ENCODE results near the gene IGF2BP3. TPM values are rescaled to one million over a fixed set of nuclear protein-coding genes. Genes with fewer than 3 reads are reported as not detected.
A peak's percentile ranks its signal among the peaks of the same experiment; 100 is the strongest.
"Not testable (repeated sequence)": the region's sequence is repeated elsewhere in the genome, so short reads cannot be mapped to it uniquely, and the experiment has no call there.

The IGF2BP3 gene
- total RNA-seq = under 1 TPM; 0.39 to 0.56 TPM

DNA sequence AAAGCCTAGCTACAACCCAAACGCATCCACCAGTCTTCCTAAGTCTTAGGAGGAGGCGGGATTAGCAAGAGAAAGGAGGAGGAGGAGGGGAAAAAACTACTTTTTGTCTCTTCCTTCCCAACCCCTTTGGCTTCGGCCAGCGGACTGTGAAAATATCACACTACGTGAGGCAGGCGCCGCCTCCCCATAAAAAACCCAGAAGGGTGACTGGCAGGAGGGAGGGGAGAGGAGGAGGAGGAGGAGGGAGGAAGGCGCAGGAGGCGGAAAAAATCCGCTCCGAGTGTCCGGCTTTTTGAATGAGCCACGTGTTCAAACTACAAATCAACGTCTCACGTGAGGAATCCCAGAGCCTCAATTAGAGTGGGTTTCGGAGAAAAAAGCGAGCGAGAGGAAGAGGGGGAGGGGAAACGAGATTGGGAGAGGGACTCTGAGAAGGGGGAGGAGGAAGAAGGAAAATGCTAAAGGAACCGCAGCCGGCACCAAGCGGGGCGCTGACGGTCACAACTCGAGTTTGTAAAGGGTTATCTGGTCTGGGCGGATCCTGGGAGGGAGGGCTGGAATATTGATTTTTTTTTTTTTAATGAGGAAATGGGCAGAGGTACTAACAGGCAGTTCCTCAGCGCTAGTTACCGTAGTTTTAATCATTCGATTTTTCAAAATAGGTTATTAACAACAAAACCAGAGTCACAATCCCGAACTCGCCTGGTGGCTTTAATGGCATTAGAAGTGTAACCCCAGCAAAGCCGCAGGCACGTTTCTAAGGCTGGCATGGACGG, at the start of gene IGF2BP3:
Gene IGF2BP3, minus strand, starts transcription at position 162 of the 776 bp plus-strand sequence. CDS start 381 bp downstream, outside the sequence.
- peak in 1 of 2 donors; percentile 19 for DNase-seq (ENCODE audit: low spot score in 2 of 2)
- H3K9me3 Mint-ChIP-seq = peaks cover 0 to 6% of the 10 kb centered on the region in 2 donors
- no peak within 1 kb of the TSS for H3K27ac Mint-ChIP-seq
- H3K36me3 Mint-ChIP-seq = peaks cover 4 to 35% of the 10 kb centered on the region in 2 donors
- ATAC-seq = peak in 1 of 2 donors; percentile 26

DNA sequence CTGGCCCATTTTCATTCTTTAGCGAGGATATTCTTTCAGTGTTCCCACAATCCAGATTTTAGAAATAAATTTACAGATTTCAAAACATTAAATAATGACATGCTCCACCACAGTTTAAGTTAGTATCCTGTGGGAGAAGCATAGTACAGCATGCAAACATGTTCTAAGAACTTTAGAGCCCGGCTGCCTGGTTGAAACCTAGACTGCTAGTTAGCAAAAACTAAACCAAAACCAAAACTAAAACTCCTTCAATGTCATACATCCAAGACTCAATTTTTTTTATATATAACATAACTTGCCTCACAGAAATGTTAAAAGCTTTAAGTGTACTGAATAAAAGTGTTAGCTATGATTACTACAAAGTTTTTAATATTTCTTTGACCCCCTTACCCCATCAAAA, 44.5 kb upstream of the IGF2BP3 start:
- Mint-ChIP-seq H3K27ac (peak overlapping the region; percentile 66 to 96), H3K36me3 (peaks cover 20 to 56% of the 10 kb centered on the region in 2 donors), H3K9me3 (peaks cover 0 to 5% of the 10 kb centered on the region in 2 donors)
- DNase-seq (ENCODE audit: low spot score in 2 of 2) = no peak
- ATAC-seq = peak; percentile 43 to 71

DNA sequence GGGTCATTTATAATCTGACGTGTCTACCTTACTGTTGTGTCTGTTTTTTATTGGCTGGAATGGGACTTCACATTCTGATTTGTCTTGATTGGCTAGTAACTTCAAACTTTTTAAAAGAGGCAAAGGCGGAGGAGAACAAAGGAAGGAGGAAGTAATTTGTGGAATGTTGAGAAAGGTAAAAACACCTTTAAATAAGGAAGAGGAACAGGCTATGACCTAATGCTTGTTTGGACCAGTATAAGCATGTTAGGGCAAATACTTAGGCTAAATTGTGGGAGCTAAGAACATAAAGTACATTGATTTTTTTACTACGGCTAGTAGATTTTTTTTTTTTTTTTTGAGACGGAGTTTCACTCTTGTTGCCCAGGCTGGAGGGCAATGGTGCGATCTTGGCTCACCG, 43.5 kb upstream of the IGF2BP3 start:
- DNase-seq (ENCODE audit: low spot score in 2 of 2); H3K9me3 Mint-ChIP-seq; ATAC-seq: not testable (repeated sequence)
- peak overlapping the region; percentile 80 to 85 for H3K27ac Mint-ChIP-seq
- H3K36me3 Mint-ChIP-seq = peaks cover 19 to 54% of the 10 kb centered on the region in 2 donors

DNA sequence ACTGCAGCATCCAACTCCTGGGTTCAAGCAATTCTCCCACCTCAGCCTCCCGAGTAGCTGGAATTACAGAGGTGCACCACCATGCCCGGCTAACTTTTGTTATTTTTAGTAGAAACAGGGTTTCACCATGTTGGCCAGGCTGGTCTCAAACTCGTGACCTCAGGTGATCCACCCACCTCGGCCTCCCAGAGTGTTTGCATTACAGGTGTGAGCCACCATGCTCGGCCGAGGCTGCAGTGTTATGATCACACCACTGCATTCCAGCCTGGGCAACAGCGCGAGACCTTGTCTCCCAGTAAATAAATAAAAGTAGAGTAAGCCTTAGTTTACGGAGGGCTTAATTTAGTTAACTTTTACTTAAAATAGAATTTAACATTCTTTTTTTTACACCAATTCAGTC, 23.7 kb upstream of the IGF2BP3 start:
- Mint-ChIP-seq H3K27ac (no peak overlapping the region), H3K36me3 (peaks cover 0 to 9% of the 10 kb centered on the region in 2 donors), H3K9me3 (no peaks in the 10 kb centered on the region)
- DNase-seq (ENCODE audit: low spot score in 2 of 2) = no peak
- ATAC-seq = no peak

DNA sequence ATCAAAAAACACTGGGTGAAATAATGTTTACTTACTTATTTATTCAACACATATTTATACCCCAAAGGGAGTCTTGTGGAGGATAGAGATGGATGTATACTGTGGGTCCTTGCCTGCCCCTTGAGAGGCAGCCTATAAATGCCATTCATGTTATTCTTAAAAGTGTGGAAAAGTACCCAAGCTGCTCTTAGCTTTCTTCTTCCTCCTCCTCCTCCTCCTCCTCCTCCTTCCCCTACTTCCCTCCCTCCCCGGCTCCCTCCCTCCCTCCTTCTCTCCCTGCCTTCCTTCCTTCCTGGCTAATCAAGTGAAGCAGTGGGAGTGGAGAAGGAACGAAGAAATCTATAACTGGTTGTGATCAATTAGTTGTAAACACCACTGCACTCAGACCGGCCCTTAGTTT, 21.2 kb upstream of the IGF2BP3 start:
- ATAC-seq (no peak), DNase-seq (ENCODE audit: low spot score in 2 of 2) (no peak)
- peak overlapping the region in 1 of 2 donors; percentile 91 for H3K27ac Mint-ChIP-seq
- H3K9me3 Mint-ChIP-seq = no peaks in the 10 kb centered on the region
- no peaks in the 10 kb centered on the region for H3K36me3 Mint-ChIP-seq

DNA sequence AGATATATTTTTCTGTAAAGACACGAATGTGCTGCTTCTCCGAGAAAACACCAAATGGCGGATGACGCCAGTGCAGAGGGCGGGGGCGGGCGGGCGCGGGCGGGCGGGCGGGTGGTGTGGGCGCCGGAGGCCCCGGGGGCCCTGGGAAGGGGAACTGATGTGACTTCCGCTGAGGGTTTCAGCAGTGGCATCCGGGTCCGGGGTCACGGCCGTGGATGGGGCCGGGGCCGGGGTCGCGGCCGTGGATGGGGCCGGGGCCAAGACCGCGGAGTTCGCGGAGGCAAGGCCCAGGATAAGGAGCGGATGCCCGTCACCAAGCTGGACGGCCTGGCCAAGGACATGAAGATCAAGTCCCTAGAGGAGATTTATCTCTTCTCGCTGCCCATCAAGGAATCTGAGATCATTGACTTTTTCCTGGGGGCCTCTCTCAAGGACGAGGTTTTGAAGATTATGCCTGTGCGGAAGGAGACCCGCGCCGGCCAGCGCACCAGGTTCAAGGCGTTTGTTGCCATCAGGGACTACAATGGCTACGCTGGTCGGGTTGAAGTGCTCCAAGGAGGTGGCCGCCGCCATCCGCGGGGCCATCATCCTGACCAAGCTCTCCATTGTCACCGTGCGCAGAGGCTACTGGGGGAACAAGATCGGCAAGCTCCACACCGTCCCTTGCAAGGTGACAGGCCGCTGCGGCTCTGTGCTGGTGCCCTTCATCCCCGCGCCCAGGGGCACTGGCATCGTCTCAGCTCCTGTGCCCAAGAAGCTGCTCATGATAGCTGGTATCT, 20.3 kb upstream of the IGF2BP3 start:
- peak; percentile 86 to 94 for ATAC-seq

DNA sequence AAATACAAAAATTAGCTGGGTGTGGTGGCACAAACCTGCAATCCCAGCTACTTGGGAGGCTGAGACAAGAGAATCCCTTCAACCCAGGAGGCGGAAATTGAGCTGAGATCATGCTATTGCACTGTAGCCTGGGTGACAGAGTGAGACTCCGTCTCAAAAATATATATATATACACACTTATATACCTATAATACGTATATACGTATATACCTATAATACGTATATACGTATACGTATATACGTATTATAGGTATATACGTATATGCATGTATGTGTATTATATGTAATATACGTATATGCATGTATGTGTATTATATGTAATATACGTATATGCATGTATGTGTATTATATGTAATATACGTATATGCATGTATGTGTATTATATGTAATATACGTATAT, 18.4 kb upstream of the IGF2BP3 start:
- DNase-seq (ENCODE audit: low spot score in 2 of 2); H3K9me3 Mint-ChIP-seq; H3K36me3 Mint-ChIP-seq; ATAC-seq; H3K27ac Mint-ChIP-seq: not testable (repeated sequence)

More for the DNA sequence above, 20.3 kb upstream of the IGF2BP3 start:
- H3K36me3 Mint-ChIP-seq = no peaks in the 10 kb centered on the region
- H3K9me3 Mint-ChIP-seq = no peaks in the 10 kb centered on the region
- peak overlapping the region; percentile 76 to 91 for H3K27ac Mint-ChIP-seq
- DNase-seq (ENCODE audit: low spot score in 2 of 2) = peak in 1 of 2 donors; percentile 32

DNA sequence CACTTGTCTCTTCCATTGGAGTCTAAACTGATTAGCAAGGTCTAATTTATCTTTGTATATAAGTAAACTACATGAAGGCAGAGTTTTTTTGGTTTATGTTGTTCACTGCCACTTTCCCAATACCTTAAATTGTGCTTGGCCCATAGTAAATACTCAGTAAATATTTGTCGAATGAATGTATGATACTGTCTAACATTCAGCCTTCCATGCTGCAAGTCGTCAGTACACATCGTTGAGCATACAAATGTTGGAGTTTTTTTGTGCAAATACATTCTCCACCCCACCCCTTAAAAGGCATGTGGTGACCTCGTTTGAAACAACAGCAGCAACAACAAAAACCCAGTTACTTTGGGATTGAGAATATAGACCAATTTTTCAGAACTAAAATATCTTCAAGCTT, 17.4 kb upstream of the IGF2BP3 start:
- no peak for ATAC-seq

DNA sequence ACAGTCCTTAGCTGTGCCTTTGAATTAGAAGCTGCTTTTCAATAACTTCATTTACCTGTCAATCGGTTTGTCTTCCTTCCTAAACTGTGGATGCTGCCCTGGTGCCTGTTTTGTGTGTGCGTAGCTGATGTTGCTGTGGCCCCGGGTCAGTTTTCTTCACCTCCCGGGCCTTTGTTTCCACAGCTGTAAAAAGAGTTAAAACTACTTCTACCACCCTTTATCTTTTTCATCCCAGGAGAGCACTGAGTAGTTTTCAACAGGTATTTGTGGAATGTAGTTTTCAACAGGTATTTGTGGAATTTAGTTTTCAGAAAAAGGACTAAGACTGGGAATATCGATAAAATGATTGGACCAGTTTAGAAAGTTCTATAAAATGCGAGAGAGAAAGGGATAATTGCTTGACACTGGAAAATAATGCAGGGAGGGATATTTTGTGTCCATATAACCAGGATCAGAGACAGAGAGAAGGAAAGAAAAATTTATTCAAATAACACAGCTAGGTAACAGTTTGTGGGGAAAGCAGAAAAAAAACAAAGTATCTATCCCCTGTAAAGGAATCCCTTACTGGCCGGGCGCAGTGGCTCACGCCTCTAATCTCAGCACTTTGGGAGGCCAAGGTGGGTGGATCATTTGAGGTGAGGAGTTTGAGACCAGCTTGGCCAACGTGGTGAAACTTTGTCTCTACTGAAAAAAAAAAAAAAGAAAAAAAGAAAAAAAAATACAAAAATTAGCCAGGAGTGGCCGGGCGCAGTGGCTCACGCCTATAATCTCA, 15.9 kb upstream of the IGF2BP3 start:
- no peak for ATAC-seq
- H3K9me3 Mint-ChIP-seq = no peaks in the 10 kb centered on the region
- H3K36me3 Mint-ChIP-seq = no peaks in the 10 kb centered on the region
- peak overlapping the region in 1 of 2 donors; percentile 5 for H3K27ac Mint-ChIP-seq
- DNase-seq (ENCODE audit: low spot score in 2 of 2) = no peak

More for the DNA sequence above, 17.4 kb upstream of the IGF2BP3 start:
- H3K27ac Mint-ChIP-seq = no peak overlapping the region
- no peak for DNase-seq (ENCODE audit: low spot score in 2 of 2)
- no peaks in the 10 kb centered on the region for H3K36me3 Mint-ChIP-seq
- H3K9me3 Mint-ChIP-seq = no peaks in the 10 kb centered on the region

DNA sequence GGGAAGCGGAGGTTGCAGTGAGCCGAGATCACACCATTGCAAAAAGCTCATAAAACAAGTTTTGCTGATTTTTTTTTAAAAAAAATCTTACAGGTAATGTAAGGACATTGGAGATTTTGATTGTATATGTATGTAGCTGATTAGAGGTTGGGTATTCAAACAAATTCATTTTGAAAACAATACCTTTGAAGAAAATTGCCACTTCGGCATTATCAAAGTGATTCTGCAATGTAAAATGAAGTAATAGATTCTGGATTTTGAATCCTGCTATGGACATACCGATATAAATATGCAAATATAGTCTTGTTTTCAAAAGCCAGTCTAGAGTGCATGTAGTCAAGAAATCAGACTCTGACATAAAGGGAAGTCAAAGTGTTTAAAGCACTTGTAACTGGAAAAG, 12.4 kb upstream of the IGF2BP3 start:
- ATAC-seq (no peak), DNase-seq (ENCODE audit: low spot score in 2 of 2) (no peak)
- no peaks in the 10 kb centered on the region for H3K9me3 Mint-ChIP-seq

DNA sequence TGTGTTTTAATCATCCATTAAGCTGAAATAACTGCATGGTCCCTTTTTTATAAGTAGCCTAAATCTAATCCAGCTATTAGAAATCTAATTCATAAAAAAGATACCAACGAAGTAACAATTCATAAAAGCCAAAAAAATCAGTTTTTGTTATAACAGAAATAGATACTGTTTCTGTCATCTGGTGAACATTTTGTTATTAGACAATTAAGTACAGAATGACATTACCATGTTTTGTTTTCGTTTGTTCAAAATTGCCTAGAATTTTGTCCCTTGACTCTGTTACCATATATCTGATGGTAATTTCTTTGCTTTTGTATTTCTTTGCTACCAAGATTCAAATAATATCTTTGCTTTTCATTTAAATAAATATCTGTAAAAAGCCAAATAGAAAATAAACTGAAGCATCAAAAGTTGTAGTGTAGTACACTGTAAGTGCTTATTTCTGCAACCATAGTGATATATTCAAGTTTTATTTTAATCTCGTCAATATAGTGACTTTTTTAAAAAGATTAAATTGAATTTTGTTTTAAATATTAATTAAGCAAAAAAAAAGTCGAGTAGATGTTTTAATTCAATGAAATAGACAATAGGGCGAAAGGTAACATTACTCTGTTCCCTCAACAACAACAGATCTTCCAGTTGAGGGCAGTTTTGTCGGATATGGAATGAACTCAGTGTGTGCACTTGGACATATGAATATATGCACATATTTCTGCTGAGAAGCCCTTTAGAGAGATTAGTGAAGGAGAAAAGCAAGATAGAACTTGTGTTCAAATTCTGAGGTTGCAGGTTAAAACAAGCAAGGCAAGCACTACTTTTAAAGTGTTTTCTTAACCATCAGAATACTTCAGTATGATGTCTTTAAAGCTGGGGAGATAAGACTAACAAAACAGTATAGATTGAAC, 7.9 kb upstream of the IGF2BP3 start:
- peaks cover 0 to 12% of the 10 kb centered on the region in 2 donors for H3K36me3 Mint-ChIP-seq
- no peak overlapping the region for H3K27ac Mint-ChIP-seq
- peaks cover 0 to 6% of the 10 kb centered on the region in 2 donors for H3K9me3 Mint-ChIP-seq
- DNase-seq (ENCODE audit: low spot score in 2 of 2) (no peak), ATAC-seq (no peak)

More for the DNA sequence above, 12.4 kb upstream of the IGF2BP3 start:
- Mint-ChIP-seq H3K27ac (no peak overlapping the region), H3K36me3 (no peaks in the 10 kb centered on the region)

DNA sequence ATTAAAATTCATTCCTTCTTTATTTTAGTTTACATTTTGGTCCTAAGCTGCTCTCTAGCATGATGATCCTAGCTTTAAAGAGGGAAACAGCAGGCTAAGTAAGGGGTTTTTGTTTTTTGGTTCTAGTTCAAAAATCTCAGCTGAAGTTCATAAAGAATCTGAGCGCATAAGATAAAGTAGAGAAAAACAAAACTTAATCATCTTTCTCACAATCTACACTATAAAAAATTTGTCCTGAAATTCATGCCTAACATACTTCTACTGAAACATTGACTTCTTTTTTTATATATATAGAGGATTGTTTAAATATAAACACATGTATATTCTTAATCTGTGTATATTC, 6.8 kb upstream of the IGF2BP3 start:
- DNase-seq (ENCODE audit: low spot score in 2 of 2) (no peak), ATAC-seq (no peak)
- Mint-ChIP-seq H3K9me3 (peaks cover 0 to 6% of the 10 kb centered on the region in 2 donors), H3K36me3 (peaks cover 0 to 14% of the 10 kb centered on the region in 2 donors), H3K27ac (no peak overlapping the region)

DNA sequence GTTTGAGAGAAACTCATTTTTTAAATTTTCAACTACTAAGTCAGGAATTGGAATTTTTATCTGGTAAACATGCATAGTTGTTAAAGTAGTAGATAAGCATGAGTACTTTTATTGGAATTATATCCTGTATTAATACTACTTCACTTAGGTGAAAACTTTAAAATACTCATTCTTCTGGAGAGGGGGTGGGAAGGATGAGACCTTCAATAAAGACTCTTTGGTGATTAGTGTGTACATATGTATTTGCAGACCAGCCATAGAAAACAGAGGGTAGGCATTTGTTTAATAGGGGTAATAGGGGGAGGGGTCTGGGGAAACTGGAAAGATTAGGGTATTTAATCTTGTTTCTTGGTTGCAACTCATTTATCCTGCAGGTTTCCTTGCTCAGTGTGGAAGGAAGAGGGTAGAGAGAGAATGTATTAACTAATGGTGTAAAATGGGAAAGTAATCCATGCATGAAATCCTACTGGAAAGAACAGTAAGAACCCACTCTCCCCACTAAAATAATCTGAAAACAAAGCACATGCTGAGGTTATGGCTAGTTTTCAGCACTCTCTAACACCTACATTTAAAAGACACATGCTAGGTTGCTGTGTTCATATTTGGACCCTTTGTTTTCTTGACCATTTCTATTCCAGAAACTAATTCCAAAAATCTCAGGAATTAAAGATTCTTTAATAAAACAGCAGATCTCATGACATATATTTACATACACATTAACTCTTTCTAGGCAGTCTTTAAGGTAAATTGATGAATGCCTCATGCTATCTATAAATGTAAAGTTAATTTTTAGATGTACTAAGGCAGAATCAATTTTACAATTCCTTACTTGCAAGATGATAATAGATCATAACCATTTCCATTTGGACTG, 6.2 kb upstream of the IGF2BP3 start:
- no peak overlapping the region for H3K27ac Mint-ChIP-seq
- ATAC-seq (no peak), DNase-seq (ENCODE audit: low spot score in 2 of 2) (no peak)
- H3K9me3 Mint-ChIP-seq = peaks cover 0 to 6% of the 10 kb centered on the region in 2 donors
- peaks cover 0 to 16% of the 10 kb centered on the region in 2 donors for H3K36me3 Mint-ChIP-seq

DNA sequence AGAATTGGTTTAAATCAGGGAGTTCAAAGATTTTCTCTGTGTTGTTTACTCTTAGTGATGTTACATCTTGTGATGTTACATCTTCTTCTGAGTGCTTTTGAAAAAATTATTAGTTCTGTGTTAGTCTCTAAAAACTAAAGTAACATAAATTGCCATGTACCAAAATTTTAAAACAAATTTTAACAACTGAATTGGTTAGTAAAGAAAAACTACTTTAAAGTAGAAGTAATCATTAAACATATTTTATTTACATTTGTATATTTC, 5.2 kb upstream of the IGF2BP3 start:
- Mint-ChIP-seq H3K27ac (no peak overlapping the region), H3K36me3 (peaks cover 0 to 19% of the 10 kb centered on the region in 2 donors), H3K9me3 (peaks cover 0 to 6% of the 10 kb centered on the region in 2 donors)
- DNase-seq (ENCODE audit: low spot score in 2 of 2) = no peak
- no peak for ATAC-seq

DNA sequence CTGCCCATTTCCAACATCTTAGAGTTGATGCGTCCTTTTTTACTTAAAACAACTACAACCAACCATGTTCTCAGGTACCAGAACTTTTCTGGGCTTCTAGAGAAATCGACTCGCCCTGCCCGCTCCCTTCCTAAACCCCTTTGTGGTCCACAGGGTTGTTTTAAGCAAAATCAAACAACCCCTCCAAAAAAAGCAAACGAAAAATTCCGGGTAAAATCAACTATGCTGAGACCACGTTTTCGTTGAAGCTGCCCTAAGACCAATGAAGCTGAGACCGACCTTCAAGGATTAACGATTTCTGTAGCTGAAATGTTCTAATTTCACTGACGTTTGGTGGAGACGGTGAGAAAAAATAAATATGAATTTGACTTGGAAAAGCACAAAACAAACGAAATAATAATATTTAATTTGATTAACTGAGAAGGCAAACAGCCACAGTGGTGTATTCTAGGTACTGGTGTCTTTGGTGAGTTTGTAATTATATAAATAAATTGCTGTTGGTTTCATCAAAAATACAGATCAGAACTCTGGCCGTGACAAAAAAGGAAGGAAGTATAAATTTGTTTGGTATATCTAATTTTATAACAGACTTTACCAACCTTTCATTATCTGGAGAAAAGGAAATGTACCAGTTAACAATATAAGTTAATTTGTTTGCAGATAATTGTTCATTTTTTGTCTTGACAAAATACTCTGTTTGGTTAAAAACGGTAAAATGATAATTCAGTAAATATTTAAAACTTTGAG, 4.7 kb upstream of the IGF2BP3 start:
- Mint-ChIP-seq H3K27ac (no peak overlapping the region), H3K9me3 (peaks cover 0 to 6% of the 10 kb centered on the region in 2 donors), H3K36me3 (peaks cover 3 to 21% of the 10 kb centered on the region in 2 donors)
- no peak for DNase-seq (ENCODE audit: low spot score in 2 of 2)
- no peak for ATAC-seq
